ENCODE measurements around the gene CD2.

DNA sequence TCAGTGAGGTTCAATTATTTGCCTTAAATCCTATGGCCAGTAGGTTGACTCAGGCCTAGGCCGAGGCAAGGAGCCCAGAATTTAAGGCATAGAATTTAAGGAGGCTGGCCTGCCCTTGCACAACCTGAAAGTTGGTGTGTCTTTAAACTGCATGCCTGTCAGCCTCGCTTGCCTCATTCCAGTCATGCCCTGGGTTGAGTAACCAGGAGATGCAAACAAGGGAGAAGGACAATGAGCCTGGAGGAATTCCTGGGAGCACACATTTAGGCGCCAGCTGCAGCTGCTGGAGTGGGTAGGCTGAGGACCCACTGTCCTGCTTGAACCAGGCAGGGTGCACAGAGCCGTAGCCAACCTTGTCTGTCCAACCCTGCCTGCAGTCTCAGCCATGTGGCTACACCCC is 11.7 kb downstream of the CD2 start:
- TF ChIP-seq, protein P1, sequence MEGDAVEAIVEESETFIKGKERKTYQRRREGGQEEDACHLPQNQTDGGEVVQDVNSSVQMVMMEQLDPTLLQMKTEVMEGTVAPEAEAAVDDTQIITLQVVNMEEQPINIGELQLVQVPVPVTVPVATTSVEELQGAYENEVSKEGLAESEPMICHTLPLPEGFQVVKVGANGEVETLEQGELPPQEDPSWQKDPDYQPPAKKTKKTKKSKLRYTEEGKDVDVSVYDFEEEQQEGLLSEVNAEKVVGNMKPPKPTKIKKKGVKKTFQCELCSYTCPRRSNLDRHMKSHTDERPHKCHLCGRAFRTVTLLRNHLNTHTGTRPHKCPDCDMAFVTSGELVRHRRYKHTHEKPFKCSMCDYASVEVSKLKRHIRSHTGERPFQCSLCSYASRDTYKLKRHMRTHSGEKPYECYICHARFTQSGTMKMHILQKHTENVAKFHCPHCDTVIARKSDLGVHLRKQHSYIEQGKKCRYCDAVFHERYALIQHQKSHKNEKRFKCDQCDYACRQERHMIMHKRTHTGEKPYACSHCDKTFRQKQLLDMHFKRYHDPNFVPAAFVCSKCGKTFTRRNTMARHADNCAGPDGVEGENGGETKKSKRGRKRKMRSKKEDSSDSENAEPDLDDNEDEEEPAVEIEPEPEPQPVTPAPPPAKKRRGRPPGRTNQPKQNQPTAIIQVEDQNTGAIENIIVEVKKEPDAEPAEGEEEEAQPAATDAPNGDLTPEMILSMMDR (IDR thresholded peaks at IDR 0.05): no peak
- no peak for TF ChIP-seq POLR2A (IDR thresholded peaks at IDR 0.05)
